Erythroblast (primary cell): ENCODE results near the gene PIGU.

Source experiments
- DNase-seq, 2 experiments: peaks; one replicate each; lab custom pipeline; 2025; lab: John Stamatoyannopoulos, UW
- GATA1 ChIP-seq: IDR thresholded peaks from 2 replicates; pipeline ENCODE4 v1.6.1; 2011; ENCODE audit warnings: low read depth, mild to moderate bottlenecking, control low read depth, low read length, moderate library complexity
- POLR2A ChIP-seq: IDR thresholded peaks from 2 replicates; pipeline ENCODE4 v1.6.1; 2011; ENCODE audit warnings: mild to moderate bottlenecking, low read length

Gene PIGU

GRCh38 chr20:34566978-34567891 is 109.7 kb downstream of the PIGU start:
- TF ChIP-seq GATA1 (no peak), POLR2A (no peak)
- DNase-seq: no peak

GRCh38 chr20:34564833-34565232 is 112.1 kb downstream of the PIGU start:
- DNase-seq: no peak
- TF ChIP-seq GATA1: no peak
- no peak for TF ChIP-seq POLR2A

- peak; percentile 29 to 38 for DNase-seq
- no peak for TF ChIP-seq GATA1
- TF ChIP-seq POLR2A: no peak
These were observed 114.3 kb downstream of the PIGU start for GRCh38 chr20:34562641-34563040.

DNA sequence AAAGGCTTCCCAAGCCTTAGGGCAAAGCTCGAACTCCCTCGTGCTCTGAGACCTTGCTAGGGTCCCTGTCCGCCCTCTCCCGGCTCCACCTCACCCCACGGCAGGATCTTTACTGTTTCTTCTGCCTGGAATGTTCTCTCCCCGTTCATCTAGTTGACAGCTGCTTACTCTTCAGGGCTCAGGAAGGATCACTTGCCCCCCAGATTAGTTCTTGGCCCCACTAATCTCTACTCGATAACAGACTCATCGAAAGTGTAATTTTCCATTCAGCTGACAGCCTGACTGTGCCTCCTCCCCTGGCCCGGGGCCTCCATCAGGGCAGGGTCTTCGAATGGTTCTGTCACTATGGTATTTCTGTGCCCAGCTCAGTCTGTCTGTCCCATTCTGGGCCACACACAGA is 115.2 kb downstream of the PIGU start:
- TF ChIP-seq GATA1: no peak
- no peak for TF ChIP-seq POLR2A
- DNase-seq: no peak

GRCh38 chr20:34560614-34561013 is 116.3 kb downstream of the PIGU start:
- TF ChIP-seq POLR2A (no peak), GATA1 (no peak)
- DNase-seq: no peak

- TF ChIP-seq GATA1: no peak
- no peak for TF ChIP-seq POLR2A
- no peak for DNase-seq
These were observed 116.8 kb downstream of the PIGU start for GRCh38 chr20:34560141-34560523.

DNA sequence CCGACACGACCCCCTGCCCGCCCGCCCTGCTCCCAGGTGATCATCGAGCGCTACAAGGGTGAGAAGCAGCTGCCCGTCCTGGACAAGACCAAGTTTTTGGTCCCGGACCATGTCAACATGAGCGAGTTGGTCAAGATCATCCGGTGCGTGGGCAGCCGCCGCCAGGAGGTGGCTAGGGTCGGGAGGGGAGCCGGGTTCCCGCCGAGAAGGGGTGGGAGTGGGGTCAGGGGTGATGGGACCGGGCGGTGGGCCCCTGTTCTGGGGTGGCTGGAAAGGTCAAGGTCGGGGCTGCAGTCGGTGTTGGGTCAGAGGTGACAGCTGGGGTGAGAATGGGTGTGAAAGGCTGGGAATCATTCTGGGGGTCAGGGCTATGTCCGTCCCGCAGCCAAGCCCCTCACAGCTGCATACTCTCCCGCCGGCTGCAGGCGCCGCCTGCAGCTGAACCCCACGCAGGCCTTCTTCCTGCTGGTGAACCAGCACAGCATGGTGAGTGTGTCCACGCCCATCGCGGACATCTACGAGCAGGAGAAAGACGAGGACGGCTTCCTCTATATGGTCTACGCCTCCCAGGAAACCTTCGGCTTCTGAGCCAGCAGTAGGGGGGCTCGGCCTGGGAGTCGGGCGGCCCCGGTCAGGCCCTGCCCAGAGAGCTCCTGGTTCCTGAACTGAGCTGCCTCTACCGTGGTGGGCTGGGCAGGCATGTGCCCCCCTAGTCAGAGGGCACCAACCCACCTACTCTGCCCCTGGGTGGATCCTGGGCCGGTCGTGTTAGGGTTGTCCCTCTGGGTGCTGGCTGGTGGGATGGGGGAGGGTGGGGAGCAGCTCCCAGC is 117.4 kb downstream of the PIGU start:
- TF ChIP-seq GATA1 (no peak), POLR2A (no peak)
- peak; percentile 19 to 46 for DNase-seq

DNA sequence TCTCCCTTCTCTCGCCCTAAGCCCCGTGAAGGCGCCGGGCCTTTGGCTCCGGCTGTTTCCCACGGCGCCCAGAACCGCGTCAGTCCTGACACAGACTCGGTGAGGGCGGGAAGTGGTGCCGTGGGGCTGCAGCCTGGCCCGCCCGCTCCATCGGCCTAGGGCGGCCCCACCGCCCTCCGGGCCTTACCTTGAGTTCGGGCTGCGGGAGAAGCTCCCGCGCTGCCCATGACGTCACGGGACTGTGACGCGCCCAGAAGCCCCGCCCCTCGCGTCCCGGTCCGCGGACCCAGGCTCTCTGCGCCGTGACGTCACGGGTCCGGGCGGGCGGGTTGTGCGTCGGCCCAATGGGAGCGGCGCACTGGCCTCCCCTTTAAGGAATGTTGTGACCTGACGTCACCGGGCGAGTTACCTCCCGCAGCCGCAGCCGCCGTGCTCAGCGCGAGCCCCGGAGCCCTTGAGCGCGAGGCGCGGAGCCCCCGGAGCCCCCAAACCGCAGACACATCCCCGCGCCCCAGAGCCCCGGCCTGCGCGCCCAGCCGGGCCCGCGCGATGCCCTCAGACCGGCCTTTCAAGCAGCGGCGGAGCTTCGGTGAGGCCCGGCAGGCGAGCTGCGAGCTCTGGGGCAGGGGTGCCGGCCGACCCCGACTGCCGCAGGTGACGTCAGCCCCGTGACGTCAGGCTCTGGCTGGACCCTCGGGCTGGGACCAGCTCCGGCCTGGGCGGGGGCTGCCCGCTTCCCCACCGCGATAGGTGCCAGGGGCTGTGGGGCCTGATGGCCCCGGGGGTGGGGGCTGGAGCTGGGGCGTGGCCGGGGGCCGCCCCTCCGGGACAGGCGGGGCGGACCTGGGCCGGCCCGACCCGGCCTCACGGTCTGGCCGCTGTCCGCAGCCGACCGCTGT is 118.3 kb downstream of the PIGU start, which contains the start of gene MAP1LC3A:
Gene MAP1LC3A, plus strand, starts transcription at position 399 of the 899 bp plus-strand sequence. Its CDS starts 151 bp downstream, at position 550.
- peak; percentile 99 for DNase-seq
- no peak for TF ChIP-seq GATA1
- peak; percentile 82 for TF ChIP-seq POLR2A

DNA sequence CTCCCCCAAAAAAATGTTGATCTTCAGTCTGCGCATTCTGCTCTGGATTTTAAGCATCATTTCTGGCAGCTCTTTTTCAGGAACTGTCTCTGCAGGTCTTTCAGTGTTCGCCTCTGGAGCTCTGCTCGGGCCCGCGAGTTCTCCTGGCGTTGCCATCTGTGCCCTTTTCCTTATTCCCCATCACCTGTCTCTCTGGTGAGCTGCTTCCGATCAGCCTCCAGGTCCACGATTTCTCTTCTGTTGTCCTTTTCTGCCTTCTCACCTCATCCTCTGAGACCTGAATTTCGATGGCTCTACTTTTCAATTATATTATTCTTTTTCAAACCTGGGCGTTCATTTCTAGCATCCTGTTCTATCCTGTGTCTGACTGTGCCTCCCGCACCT is 119.0 kb downstream of the PIGU start:
- no peak for DNase-seq
- TF ChIP-seq GATA1 (no peak), POLR2A (no peak)

- no peak for TF ChIP-seq POLR2A
- no peak for TF ChIP-seq GATA1
- DNase-seq: no peak
These were observed 123.5 kb downstream of the PIGU start for GRCh38 chr20:34553366-34553867.

DNA sequence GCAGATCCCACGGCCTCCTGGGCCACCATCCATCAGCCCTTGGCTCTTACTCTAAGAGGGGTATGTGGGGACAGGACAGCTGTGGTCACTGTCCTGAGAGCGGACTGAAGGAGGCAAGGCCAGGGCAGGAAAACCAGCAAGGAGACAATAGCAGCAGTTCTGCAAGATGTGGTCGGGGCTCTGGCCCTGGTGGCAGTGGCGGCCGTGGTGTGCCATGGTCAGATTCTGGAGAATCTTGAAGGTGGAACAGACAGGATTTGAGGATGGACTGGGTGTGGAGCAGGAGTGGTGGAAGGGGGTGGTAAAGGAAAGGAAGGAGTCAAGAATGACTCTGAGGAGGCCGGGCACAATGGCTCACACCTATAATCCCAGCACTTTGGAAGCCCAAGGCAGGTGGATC is 124.3 kb downstream of the PIGU start:
- no peak for TF ChIP-seq GATA1
- no peak for TF ChIP-seq POLR2A
- DNase-seq: no peak

GRCh38 chr20:34549929-34550305 is 127.0 kb downstream of the PIGU start:
- no peak for DNase-seq
- TF ChIP-seq POLR2A: no peak
- TF ChIP-seq GATA1: no peak

DNA sequence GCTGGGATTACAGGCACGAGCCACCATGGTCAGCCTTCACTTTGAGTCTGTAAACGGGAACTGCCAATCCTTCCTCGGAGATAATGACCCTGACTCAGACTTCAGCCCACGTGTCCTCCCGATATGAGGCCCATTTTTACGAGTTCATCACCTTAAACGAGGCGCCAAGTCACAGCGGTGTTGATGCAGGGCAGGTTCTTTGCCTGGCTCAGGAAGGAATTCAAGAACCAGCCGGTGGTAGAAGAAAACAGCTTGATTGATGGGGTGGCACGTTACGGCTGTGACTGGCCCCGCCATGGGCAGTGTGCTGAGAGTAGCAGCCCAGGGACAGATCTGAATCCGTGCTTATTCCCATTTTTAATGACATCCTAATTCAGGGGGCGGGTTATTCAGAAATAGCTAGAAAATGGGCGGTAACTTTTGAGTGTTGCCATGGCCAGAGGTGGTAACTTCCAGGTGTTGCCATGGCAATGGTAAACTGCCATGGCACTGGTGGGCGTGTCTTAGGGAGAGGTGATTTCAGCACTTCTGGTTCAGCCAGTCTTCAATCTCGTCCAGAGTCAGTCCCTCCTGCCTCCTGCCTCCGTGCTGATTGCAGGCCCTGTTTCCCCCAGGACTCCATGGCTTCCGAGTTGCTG is 127.5 kb downstream of the PIGU start:
- peak; percentile 41 to 44 for DNase-seq
- TF ChIP-seq GATA1: no peak
- no peak for TF ChIP-seq POLR2A
